GM21786 (cell line): ENCODE measurements around the gene TGFBR2.
"Not testable (repeated sequence)": the region's sequence is repeated elsewhere in the genome, so short reads cannot be mapped to it uniquely, and the experiment has no call there.

Experiments used
- ATAC-seq: cut with Tn5 transposase; IDR thresholded peaks from one replicate; pipeline ENCODE4 v1.9.1; 2021; ENCODE audit not compliant: unreplicated experiment

TGFBR2 gene

DNA sequence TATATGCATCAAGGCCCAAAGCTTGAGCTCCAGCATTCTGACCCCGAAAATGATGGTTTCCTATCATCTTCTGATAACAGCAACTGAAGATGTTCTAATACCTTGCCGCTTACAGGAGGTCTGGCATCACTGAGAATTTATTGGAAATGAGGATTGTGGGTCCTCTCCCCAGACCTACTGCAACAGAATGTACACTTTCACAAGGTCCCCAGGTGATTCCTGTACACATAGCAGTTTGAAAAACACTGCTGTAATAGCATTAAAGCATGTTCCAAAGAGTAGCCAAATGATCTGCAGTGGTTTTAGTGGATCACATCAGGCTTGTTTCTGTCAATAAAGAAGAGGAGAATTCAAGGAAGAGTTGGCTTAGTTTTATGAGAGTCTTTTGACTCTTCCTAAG lies 11.3 kb downstream of the TGFBR2 start:
- no peak for ATAC-seq

- no peak for ATAC-seq
Measured at GRCh38 chr3:30618526-30618925, 12.1 kb downstream of the TGFBR2 start.

- ATAC-seq, result no peak
Measured at GRCh38 chr3:30619318-30619717, 12.9 kb downstream of the TGFBR2 start.

GRCh38 chr3:30620402-30621360 lies 14.3 kb downstream of the TGFBR2 start:
- no peak for ATAC-seq

DNA sequence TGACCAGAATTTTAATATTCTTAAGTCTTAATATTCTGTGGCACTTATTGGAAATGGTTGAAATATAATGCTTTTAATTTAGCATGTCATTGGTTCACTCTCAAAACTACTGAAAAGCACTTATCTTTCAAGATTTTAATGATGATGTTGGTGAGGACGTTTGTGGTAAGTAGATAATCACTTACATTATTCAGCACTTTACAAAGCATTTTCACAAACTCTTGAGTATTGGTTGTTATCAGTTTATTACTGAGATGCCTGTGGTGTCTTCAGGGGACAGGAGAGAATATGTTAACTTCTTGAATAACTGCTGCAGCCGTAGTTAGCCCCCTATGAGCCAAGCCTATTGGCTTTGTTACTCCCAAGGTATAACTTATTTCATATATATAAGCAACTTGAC lies 15.2 kb downstream of the TGFBR2 start:
- ATAC-seq, result no peak

DNA sequence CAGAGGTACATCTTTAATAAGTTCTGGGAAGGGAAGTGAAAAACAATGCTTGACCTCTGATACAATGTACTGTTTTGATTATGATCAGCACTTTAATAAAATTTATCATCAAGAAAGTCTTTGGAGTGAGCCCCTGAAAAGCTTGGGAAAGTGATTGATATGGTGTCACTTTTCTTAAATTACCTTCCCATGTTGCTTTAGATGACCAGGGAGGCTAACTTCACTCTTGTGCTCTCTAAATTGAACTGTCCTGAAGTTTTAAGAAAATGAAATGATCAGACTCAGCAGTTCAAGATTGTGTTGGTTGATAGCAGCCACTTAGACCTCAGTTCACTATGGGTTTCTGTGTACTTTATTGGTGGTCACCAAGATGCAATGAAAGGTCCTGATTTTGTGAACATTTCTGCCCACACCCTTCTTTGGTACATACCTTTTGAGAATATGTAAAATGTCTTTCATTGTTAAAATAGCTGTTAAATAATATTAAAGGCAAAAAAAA lies 15.7 kb downstream of the TGFBR2 start:
- ATAC-seq, result no peak

- no peak for ATAC-seq
Measured at GRCh38 chr3:30622790-30623189, 16.4 kb downstream of the TGFBR2 start.

DNA sequence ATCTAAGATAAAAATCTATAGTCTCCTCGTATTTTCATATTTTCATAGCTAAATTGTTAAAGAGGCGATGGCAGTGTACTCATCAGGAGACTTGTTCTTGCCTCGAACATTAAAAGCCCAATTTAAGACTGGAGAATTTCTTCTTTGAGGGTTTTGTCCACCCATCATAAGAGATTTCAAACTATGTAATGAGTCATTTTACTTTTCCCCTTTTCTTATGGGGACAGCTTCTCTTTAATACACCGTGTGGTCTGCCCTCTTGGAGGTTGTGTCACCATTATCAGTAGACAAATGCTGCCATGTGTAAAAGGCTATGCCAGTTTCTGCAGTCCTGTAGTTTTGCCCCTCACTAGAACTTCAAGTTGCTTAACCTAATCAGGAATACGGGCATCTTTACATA lies 16.9 kb downstream of the TGFBR2 start:
- ATAC-seq, result no peak

GRCh38 chr3:30624480-30624879 lies 18.1 kb downstream of the TGFBR2 start:
- not testable (repeated sequence) for ATAC-seq

- no peak for ATAC-seq
Measured at GRCh38 chr3:30625541-30626438, 19.4 kb downstream of the TGFBR2 start.

GRCh38 chr3:30626443-30627180 lies 20.2 kb downstream of the TGFBR2 start:
- no peak for ATAC-seq

DNA sequence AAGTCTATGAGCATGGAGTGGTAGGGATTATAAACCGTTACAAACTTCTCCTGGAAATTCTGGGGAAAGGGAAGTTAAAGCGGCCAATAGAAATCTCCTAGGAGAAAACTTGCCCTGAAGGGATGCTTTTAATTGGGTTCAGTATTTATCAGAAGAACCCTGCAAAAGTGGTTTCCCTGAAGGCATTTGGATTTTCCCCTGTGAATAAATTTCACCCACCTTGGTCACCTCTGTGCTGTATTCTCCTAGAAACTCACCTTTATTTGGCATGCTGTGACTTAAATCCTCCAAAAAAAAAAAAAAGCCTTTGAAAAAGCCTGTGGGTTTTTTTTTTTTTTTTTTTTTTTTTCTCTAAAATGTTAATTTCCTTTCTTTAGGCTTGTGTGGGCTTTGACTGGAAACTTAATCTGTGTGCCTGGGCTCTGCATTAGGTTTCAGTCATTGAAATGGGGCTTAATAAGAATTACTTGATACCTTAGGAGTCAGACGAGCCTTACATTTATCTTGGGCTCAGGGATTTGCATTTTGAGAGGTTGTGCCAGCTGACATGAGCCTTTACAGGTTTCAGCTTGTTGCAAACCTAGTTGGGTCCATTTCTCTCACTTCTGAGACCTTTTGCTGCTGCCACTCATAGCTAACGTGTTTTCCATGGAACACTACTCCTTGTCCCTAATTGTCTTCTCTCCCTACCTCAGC lies 22.0 kb downstream of the TGFBR2 start:
- ATAC-seq, result no peak

GRCh38 chr3:30628901-30629590 lies 22.6 kb downstream of the TGFBR2 start:
- ATAC-seq, result no peak

DNA sequence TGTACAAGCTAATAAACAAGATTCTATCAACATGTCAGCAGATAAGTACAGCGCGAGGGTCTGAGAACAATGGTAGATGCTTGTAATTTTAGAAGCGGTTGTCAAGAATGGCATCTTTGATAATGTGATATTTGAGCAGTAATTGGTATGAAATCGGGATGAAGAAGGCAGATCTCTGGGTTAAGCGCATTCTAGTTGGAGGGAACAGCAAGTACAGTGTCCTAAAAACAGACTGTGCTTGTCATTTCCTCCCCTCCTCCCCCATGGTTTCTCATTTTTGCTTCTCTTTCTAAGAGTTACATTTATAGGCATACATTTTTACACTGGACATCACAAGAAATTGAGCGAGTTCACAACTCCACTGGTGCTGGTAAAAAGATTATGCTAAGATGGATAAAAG lies 23.3 kb downstream of the TGFBR2 start:
- ATAC-seq, result no peak

DNA sequence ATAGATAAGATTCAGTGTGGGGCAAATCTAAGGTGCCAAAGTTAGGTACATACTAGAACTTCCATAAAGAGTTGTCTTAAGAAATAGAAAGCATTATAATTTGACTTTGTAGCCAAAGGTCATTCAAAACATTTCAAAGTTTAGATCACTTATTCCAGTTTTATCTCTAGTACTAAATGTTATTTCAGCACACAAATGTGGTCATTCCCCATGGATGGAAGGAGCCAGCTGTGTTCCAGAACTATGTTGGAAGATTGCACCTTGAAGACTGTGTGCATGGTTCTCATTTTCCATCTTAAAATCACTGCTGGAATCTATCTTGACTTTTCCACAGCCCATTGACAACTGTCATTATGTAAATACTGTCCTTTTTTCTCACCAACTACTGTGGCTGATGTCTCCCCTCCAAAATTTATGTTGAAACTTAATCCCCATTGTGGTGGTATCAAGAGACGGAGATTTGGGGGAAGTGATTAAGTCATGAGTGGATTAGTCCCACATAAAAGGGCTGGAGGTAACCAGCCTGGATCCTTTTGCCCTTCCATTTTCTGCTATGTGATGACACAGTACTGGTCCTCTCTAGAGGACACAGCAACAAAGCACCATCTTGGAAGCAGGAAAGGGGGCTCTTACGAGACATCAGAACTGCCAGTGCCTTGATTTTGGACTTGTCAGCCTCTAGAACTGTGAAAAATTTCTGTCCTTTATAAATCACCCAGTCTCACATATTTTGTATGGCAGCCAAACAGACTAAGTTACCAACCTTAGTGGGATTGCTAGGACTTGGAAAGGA lies 24.0 kb downstream of the TGFBR2 start:
- ATAC-seq, result no peak

DNA sequence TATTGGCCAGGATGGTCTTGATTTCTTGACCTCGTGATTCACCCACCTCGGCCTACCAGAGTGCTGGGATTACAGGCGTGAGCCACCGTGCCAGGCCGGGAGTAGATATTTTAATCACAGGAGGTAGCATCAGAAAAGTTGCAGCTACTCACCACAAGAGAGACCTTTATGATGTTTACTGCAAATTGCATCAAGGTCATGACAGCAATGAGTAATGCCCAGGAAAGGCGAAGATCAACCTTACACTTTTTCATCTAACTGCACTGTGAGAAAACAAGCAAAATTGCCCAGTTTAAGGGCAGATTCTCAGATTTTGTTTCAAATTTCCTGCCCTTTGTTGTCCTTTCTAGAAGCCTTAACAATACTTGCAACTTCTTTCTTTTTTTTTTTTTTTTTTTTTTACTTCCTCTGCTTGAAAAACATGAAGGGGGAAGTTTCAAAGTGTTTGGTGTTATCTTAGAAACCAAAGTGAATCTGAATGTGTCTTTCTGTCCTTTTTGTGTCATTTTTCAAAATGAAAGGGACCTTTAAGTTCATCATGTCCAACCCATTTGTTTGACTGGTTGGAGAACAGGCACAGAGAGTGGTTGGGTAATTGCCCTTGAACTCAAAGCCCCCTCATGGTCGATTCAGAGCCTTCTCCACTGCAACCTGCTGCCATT lies 25.0 kb downstream of the TGFBR2 start:
- ATAC-seq, result no peak

DNA sequence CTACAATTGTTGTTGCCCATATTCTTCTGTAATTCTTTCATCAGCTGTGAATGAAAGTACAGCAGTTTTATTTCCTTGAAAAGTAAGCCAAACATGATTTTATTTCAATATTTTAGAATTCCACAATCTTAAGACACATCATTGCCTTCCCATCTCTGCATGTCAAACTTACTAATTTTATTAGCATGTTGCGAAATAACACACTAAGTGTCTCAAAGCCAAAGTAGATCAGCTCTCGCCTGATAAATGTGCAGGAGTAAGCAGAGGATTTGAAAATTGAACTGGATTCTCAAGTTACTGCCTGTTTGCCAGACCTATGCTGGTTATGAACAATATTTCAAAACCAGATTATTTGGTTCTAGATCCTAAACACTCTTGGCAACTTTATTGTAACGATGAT lies 25.7 kb downstream of the TGFBR2 start:
- ATAC-seq, result no peak

GRCh38 chr3:30632521-30632920 lies 26.1 kb downstream of the TGFBR2 start:
- ATAC-seq, result no peak
